Naive thymus-derived CD4-positive, alpha-beta T cell (primary cell): ENCODE data around the gene RRAD. TPM values are rescaled to one million over a fixed set of nuclear protein-coding genes. Genes with fewer than 3 reads are reported as not detected.

Source experiments
- ATAC-seq: fragments of 150-1000 bp; cut with Tn5 transposase; 2 replicates; pipeline ENCODE4 v1.10.0; 2021; ENCODE audit warnings: mild to moderate bottlenecking, moderate library complexity
- CTCF ChIA-PET: fragments of 350-600 bp; sonication (Branson Sonifier 250); formaldehyde crosslinking; loops from one replicate; lab custom pipeline; 2021; ENCODE audit warnings: antibody characterized with exemption; lab: Charles Lee
- POLR2A ChIA-PET: fragments of 350-600 bp; sonication (Branson Sonifier 250); formaldehyde crosslinking; loops from one replicate; lab custom pipeline; 2021; ENCODE audit warnings: antibody characterized with exemption, inconsistent platforms; lab: Charles Lee
- DNase-seq, 9 donors: peaks; one replicate each; pipeline versions ENCODE4 v3.0.0 to v3.0.0-alpha.2; 2020 to 2022; ENCODE audit warnings: mixed read lengths in 1 of 9
- H3K27ac ChIP-seq: one replicate; pipeline ENCODE4 v1.7.0; 2013; ENCODE audit warnings: mild to moderate bottlenecking, low read depth, low read length, moderate library complexity
- H3K27me3 ChIP-seq, 2 donors: one replicate each; pipeline ENCODE4 v1.7.0; 2013; ENCODE audit warnings: low read length in 2 of 2, mild to moderate bottlenecking in 2 of 2, moderate library complexity in 2 of 2; ENCODE audit not compliant: control insufficient read depth in 2 of 2, insufficient read depth in 2 of 2
- H3K36me3 ChIP-seq, 3 experiments: 1 replicate in 2 of 3; 2 replicates in 1 of 3; pipeline ENCODE4 v1.7.0; 2013; ENCODE audit warnings: low read length in 3 of 3, mild to moderate bottlenecking in 3 of 3, moderate library complexity in 1 of 3; ENCODE audit not compliant: insufficient read depth in 3 of 3, control insufficient read depth in 2 of 3
- H3K4me1 ChIP-seq, 2 donors: one replicate each; pipeline ENCODE4 v1.7.0; 2013; ENCODE audit warnings: low read length in 2 of 2, mild to moderate bottlenecking in 2 of 2, moderate library complexity in 1 of 2; ENCODE audit not compliant: control insufficient read depth in 2 of 2, insufficient read depth in 2 of 2
- H3K4me3 ChIP-seq: 2 replicates; pipeline ENCODE4 v1.7.0; 2013; ENCODE audit warnings: mild to moderate bottlenecking, low read length
- H3K9me3 ChIP-seq, 3 experiments: 1 replicate in 2 of 3; 2 replicates in 1 of 3; pipeline ENCODE4 v1.7.0; 2013; ENCODE audit warnings: low read length in 3 of 3; ENCODE audit not compliant: control insufficient read depth in 2 of 3
- H3K27ac Mint-ChIP-seq, 9 donors: one replicate each; pipeline ENCODE4 v1.8.0; 2020 to 2022; ENCODE audit warnings: mixed read lengths in 9 of 9, mild to moderate bottlenecking in 8 of 9, moderate library complexity in 5 of 9, inconsistent platforms in 2 of 9
- H3K27me3 Mint-ChIP-seq, 5 donors: one replicate each; pipeline ENCODE4 v1.8.0; 2021 to 2022; ENCODE audit warnings: mixed read lengths in 5 of 5, mild to moderate bottlenecking in 1 of 5
- H3K36me3 Mint-ChIP-seq, 5 donors: one replicate each; pipeline ENCODE4 v1.8.0; 2020 to 2022; ENCODE audit warnings: mixed read lengths in 5 of 5, mild to moderate bottlenecking in 3 of 5, inconsistent platforms in 1 of 5
- H3K4me1 Mint-ChIP-seq, 7 donors: one replicate each; pipeline ENCODE4 v1.8.0; 2020 to 2022; ENCODE audit warnings: mixed read lengths in 7 of 7, mild to moderate bottlenecking in 3 of 7, inconsistent platforms in 1 of 7
- H3K4me3 Mint-ChIP-seq, 10 donors: one replicate each; pipeline ENCODE4 v1.8.0; 2020 to 2022; ENCODE audit warnings: mild to moderate bottlenecking in 10 of 10, mixed read lengths in 10 of 10, moderate library complexity in 6 of 10, inconsistent platforms in 2 of 10
- H3K9me3 Mint-ChIP-seq, 11 donors: one replicate each; pipeline ENCODE4 v1.8.0; 2020 to 2022; ENCODE audit warnings: mixed read lengths in 11 of 11, mild to moderate bottlenecking in 4 of 11, inconsistent platforms in 1 of 11, moderate library complexity in 1 of 11
- intact Hi-C, 2 donors: fragments of 100-400 bp; cut with micrococcal nuclease; formaldehyde crosslinking; loops; one replicate each; pipeline ENCODE4 v1.15.1; 2023
- polyA plus RNA-seq, 2 donors: library from polyadenylated mRNA; unstranded; fragments of 300-500 nt; fragmentation: Illumina TruSeq; gene quantifications; one replicate each; pipeline ENCODE4 v1.2.3, GENCODE V29; 2021
- total RNA-seq, 6 experiments: library from RNA in 5 of 6; stranded (reverse) in 5 of 6; gene quantifications; 1 replicate in 5 of 6; 2 replicates in 1 of 6; pipeline ENCODE4 v1.2.3 and lab custom pipeline; 2021 to 2026

RRAD gene
- total and polyA plus RNA-seq, 7 experiments from 2014 or later = 0.24 to 1.6 (median 0.88) TPM; not detected in 2

GRCh38 chr16:66952430-66953110 is 27.2 kb upstream of the RRAD start:
- no peak overlapping the region for H3K27ac ChIP-seq
- no peak for ATAC-seq
- peaks cover 0 to 4% of the 10 kb centered on the region in 2 donors for H3K4me1 ChIP-seq
- H3K9me3 Mint-ChIP-seq = peaks cover 0 to 7% (median 0%) of the 10 kb centered on the region in 11 donors
- ChIA-PET POLR2A (interaction anchor here (0.9 kb wide), 1 partner anchor 85 kb away, joined by 3 read pairs; no protein-coding TSS in a partner anchor), CTCF (interaction anchor here (0.6 to 1.5 kb wide), 7 partner anchors 66 to 433 kb away, joined by 3 to 5 read pairs (median 3); no protein-coding TSS in a partner anchor)
- no peaks in the 10 kb centered on the region for H3K27me3 ChIP-seq
- H3K27me3 Mint-ChIP-seq = peaks cover 35 to 46% (median 43%) of the 10 kb centered on the region in 5 donors
- H3K4me3 ChIP-seq = no peak overlapping the region
- no peak overlapping the region for H3K27ac Mint-ChIP-seq
- H3K36me3 ChIP-seq = no peaks in the 10 kb centered on the region
- H3K4me1 Mint-ChIP-seq = peaks cover 8 to 24% (median 14%) of the 10 kb centered on the region in 7 donors
- no peaks in the 10 kb centered on the region for H3K9me3 ChIP-seq
- DNase-seq = no peak
- no peak overlapping the region for H3K4me3 Mint-ChIP-seq
- peaks cover 0 to 6% (median 0%) of the 10 kb centered on the region in 5 donors for H3K36me3 Mint-ChIP-seq
- intact Hi-C loops = no loop called here

GRCh38 chr16:66950971-66951790 is 25.8 kb upstream of the RRAD start:
- no peaks in the 10 kb centered on the region for H3K9me3 ChIP-seq
- CTCF ChIA-PET = no interaction called here
- Mint-ChIP-seq H3K36me3 (peaks cover 0 to 6% (median 0%) of the 10 kb centered on the region in 5 donors), H3K27ac (no peak overlapping the region), H3K27me3 (peaks cover 35 to 46% (median 43%) of the 10 kb centered on the region in 5 donors), H3K4me1 (peaks cover 13 to 28% (median 20%) of the 10 kb centered on the region in 7 donors), H3K4me3 (no peak overlapping the region), H3K9me3 (peaks cover 0 to 7% (median 0%) of the 10 kb centered on the region in 11 donors)
- no peak for DNase-seq
- POLR2A ChIA-PET = no interaction called here
- ATAC-seq = no peak
- H3K4me1 ChIP-seq = peaks cover 0 to 4% of the 10 kb centered on the region in 2 donors
- H3K27me3 ChIP-seq = no peaks in the 10 kb centered on the region
- no peak overlapping the region for H3K27ac ChIP-seq
- no peaks in the 10 kb centered on the region for H3K36me3 ChIP-seq
- no peak overlapping the region for H3K4me3 ChIP-seq
- intact Hi-C loops = no loop called here

- H3K27ac Mint-ChIP-seq = no peak overlapping the region
- peaks cover 13 to 28% (median 20%) of the 10 kb centered on the region in 7 donors for H3K4me1 Mint-ChIP-seq
- peak overlapping the region in 1 of 10 donors; percentile 4 for H3K4me3 Mint-ChIP-seq
- no peaks in the 10 kb centered on the region for H3K27me3 ChIP-seq
- intact Hi-C loops = no loop called here
- peaks cover 0 to 4% of the 10 kb centered on the region in 2 donors for H3K4me1 ChIP-seq
- no peaks in the 10 kb centered on the region for H3K36me3 ChIP-seq
- CTCF ChIA-PET = no interaction called here
- DNase-seq (no peak), ATAC-seq (no peak)
- POLR2A ChIA-PET = no interaction called here
- H3K27ac ChIP-seq = no peak overlapping the region
- H3K27me3 Mint-ChIP-seq = peaks cover 35 to 46% (median 43%) of the 10 kb centered on the region in 5 donors
- H3K9me3 ChIP-seq = no peaks in the 10 kb centered on the region
- H3K36me3 Mint-ChIP-seq = peaks cover 0 to 6% (median 0%) of the 10 kb centered on the region in 5 donors
- H3K9me3 Mint-ChIP-seq = peaks cover 0 to 7% (median 0%) of the 10 kb centered on the region in 11 donors
- no peak overlapping the region for H3K4me3 ChIP-seq
These were observed 25.1 kb upstream of the RRAD start for GRCh38 chr16:66950437-66950836.

- no peaks in the 10 kb centered on the region for H3K27me3 ChIP-seq
- no peak for DNase-seq
- H3K9me3 ChIP-seq = no peaks in the 10 kb centered on the region
- H3K36me3 ChIP-seq = no peaks in the 10 kb centered on the region
- Mint-ChIP-seq H3K27me3 (peaks cover 35 to 46% (median 43%) of the 10 kb centered on the region in 5 donors), H3K27ac (peak overlapping the region in 1 of 9 donors; percentile 56), H3K4me3 (peak overlapping the region in 7 of 10 donors; percentile 1 to 94 (median 53)), H3K4me1 (peaks cover 13 to 28% (median 20%) of the 10 kb centered on the region in 7 donors), H3K9me3 (peaks cover 0 to 7% (median 0%) of the 10 kb centered on the region in 11 donors), H3K36me3 (peaks cover 0 to 6% (median 0%) of the 10 kb centered on the region in 5 donors)
- CTCF ChIA-PET = no interaction called here
- no peak overlapping the region for H3K27ac ChIP-seq
- intact Hi-C loops = loop anchor here (5.0 kb wide), 3 partner anchors 52 to 328 kb away; partner anchors contain the start of genes CBFB (in 1 of the 2) and PLEKHG4 (in 1 of the 2)
- ATAC-seq = no peak
- POLR2A ChIA-PET = no interaction called here
- peaks cover 0 to 4% of the 10 kb centered on the region in 2 donors for H3K4me1 ChIP-seq
- no peak overlapping the region for H3K4me3 ChIP-seq
These were observed 24.1 kb upstream of the RRAD start for GRCh38 chr16:66949472-66949871.

GRCh38 chr16:66948837-66949225 is 23.5 kb upstream of the RRAD start:
- intact Hi-C loops = loop anchor here (5.0 kb wide), 3 partner anchors 52 to 328 kb away; partner anchors contain the start of genes CBFB (in 1 of the 2) and PLEKHG4 (in 1 of the 2)
- Histone ChIP-seq H3K27ac (no peak overlapping the region), H3K36me3 (peaks cover 0 to under 1% (median 0%) of the 10 kb centered on the region in 3 experiments), H3K4me3 (no peak overlapping the region), H3K27me3 (no peaks in the 10 kb centered on the region), H3K4me1 (peaks cover 0 to 4% of the 10 kb centered on the region in 2 donors), H3K9me3 (no peaks in the 10 kb centered on the region)
- ChIA-PET CTCF (interaction anchor here (0.6 kb wide), 2 partner anchors 11 to 29 kb away, joined by 3 read pairs; no protein-coding TSS in a partner anchor), POLR2A (no interaction called here)
- Mint-ChIP-seq H3K36me3 (peaks cover 0 to 6% (median 0%) of the 10 kb centered on the region in 5 donors), H3K4me1 (peaks cover 13 to 25% (median 19%) of the 10 kb centered on the region in 7 donors), H3K27ac (no peak overlapping the region), H3K4me3 (peak overlapping the region; percentile 83 to 95 (median 92)), H3K9me3 (peaks cover 0 to 7% (median 0%) of the 10 kb centered on the region in 11 donors), H3K27me3 (peaks cover 31 to 42% (median 40%) of the 10 kb centered on the region in 5 donors)
- no peak for ATAC-seq
- no peak for DNase-seq
